PC-3 (cell line): Measurements from ENCODE around the gene TREML4. TPM values are rescaled to one million over a fixed set of nuclear protein-coding genes. Genes with fewer than 3 reads are reported as not detected.

Experiments used
- ATAC-seq: fragments of 200-7000 bp; cut with Tn5 transposase; 2 replicates; pipeline ENCODE4 v1.9.1; 2020; ENCODE audit warnings: mild to moderate bottlenecking, moderate library complexity
- BruUV-seq: library from RNA; stranded (reverse); fragments of 400-500 nt; replicated peaks from 2 replicates; lab custom pipeline; 2021; lab: Mats Ljungman, UMichigan
- CTCF ChIA-PET: fragments of 300-600 bp; sonication (Branson Sonifier 250); formaldehyde crosslinking; loops from one replicate; lab custom pipeline; 2022; ENCODE audit warnings: antibody characterized with exemption; lab: Charles Lee
- POLR2A ChIA-PET: fragments of 300-600 bp; sonication (Branson Sonifier 250); formaldehyde crosslinking; loops from one replicate; lab custom pipeline; 2022; ENCODE audit warnings: antibody characterized with exemption; ENCODE audit not compliant: unreplicated experiment; lab: Charles Lee
- DNase-seq: peaks from one replicate; pipeline ENCODE4 v3.0.0-alpha.2; 2015
- H2AFZ ChIP-seq: fragments of 300-600 bp; sonication (generic); 2 replicates; pipeline ENCODE4 v1.6.0; 2016; ENCODE audit warnings: antibody characterized with exemption, low read length
- H3F3A ChIP-seq: fragments of 300-600 bp; sonication (generic); one replicate; pipeline ENCODE4 v1.6.0; 2017; ENCODE audit warnings: antibody characterized with exemption, low read length, control low read depth, mild to moderate bottlenecking; ENCODE audit not compliant: unreplicated experiment
- H3K27ac ChIP-seq: fragments of 300-600 bp; sonication (generic); 2 replicates; pipeline ENCODE4 v1.5.1; 2016; ENCODE audit warnings: mild to moderate bottlenecking, low read length
- H3K27me3 ChIP-seq: fragments of 300-600 bp; sonication (generic); 2 replicates; pipeline ENCODE4 v1.6.1; 2016; ENCODE audit warnings: low read length, mixed read lengths
- H3K36me3 ChIP-seq: fragments of 300-600 bp; sonication (generic); 2 replicates; pipeline ENCODE4 v1.6.1; 2016; ENCODE audit warnings: low read depth, mixed run types, low read length, mixed read lengths
- H3K4me1 ChIP-seq: fragments of 300-600 bp; sonication (generic); 2 replicates; pipeline ENCODE4 v1.5.1; 2016; ENCODE audit warnings: low read length; ENCODE audit not compliant: insufficient read depth
- H3K4me2 ChIP-seq: fragments of 300-600 bp; sonication (generic); 2 replicates; pipeline ENCODE4 v1.6.0; 2016; ENCODE audit warnings: low read length
- H3K4me3 ChIP-seq: fragments of 300-600 bp; sonication (generic); 2 replicates; pipeline ENCODE4 v1.5.1; 2016; ENCODE audit warnings: mild to moderate bottlenecking, low read length, mixed read lengths
- H3K79me2 ChIP-seq: fragments of 300-600 bp; sonication (generic); 2 replicates; pipeline ENCODE4 v1.6.1; 2017; ENCODE audit warnings: low read length, mixed read lengths
- H3K9ac ChIP-seq: fragments of 300-600 bp; sonication (generic); 2 replicates; pipeline ENCODE4 v1.6.0; 2016; ENCODE audit warnings: mild to moderate bottlenecking, low read length
- H3K9me2 ChIP-seq: fragments of 300-600 bp; sonication (generic); replicated peaks from 2 replicates; pipeline ENCODE4 v1.6.1; 2016; ENCODE audit warnings: mixed run types, low read length, mixed read lengths
- H3K9me3 ChIP-seq: fragments of 300-600 bp; sonication (generic); 2 replicates; pipeline ENCODE4 v1.6.1; 2016; ENCODE audit warnings: low read length, mixed read lengths
- H4K20me1 ChIP-seq: fragments of 300-600 bp; sonication (generic); 2 replicates; pipeline ENCODE4 v1.6.1; 2016; ENCODE audit warnings: low read length, mixed read lengths
- CTCF ChIP-seq: fragments of 300-600 bp; sonication (generic); conservative IDR thresholded peaks from 2 replicates; pipeline ENCODE4 v1.5.1; 2017; ENCODE audit warnings: antibody characterized with exemption, low read depth, mild to moderate bottlenecking, low read length
- EZH2 ChIP-seq: fragments of 300-600 bp; sonication (generic); IDR thresholded peaks from one replicate; pipeline ENCODE4 v1.6.1; 2017; ENCODE audit warnings: antibody characterized with exemption, mild to moderate bottlenecking, low read length; ENCODE audit not compliant: unreplicated experiment
- EZH2phosphoT487 ChIP-seq: fragments of 300-600 bp; sonication (generic); IDR thresholded peaks from 2 replicates; pipeline ENCODE4 v1.6.1; 2018; ENCODE audit warnings: mild to moderate bottlenecking, antibody characterized with exemption, low read length, borderline replicate concordance
- intact Hi-C: fragments of 100-400 bp; cut with micrococcal nuclease; formaldehyde crosslinking; loops from 2 replicates; pipeline ENCODE4 v1.9.0; 2023
- total RNA-seq: library from RNA; depleted of rRNA; stranded (reverse); fragments of >200 nt; gene quantifications from 2 replicates; pipeline ENCODE4 v1.2.3, GENCODE V29; 2014

Gene TREML4
- total RNA-seq, 1 experiment from 2014 or later: not detected

GRCh38 chr6:41197234-41197633 is 30.9 kb upstream of the TREML4 start:
- BruUV-seq: no TSS peak

DNA sequence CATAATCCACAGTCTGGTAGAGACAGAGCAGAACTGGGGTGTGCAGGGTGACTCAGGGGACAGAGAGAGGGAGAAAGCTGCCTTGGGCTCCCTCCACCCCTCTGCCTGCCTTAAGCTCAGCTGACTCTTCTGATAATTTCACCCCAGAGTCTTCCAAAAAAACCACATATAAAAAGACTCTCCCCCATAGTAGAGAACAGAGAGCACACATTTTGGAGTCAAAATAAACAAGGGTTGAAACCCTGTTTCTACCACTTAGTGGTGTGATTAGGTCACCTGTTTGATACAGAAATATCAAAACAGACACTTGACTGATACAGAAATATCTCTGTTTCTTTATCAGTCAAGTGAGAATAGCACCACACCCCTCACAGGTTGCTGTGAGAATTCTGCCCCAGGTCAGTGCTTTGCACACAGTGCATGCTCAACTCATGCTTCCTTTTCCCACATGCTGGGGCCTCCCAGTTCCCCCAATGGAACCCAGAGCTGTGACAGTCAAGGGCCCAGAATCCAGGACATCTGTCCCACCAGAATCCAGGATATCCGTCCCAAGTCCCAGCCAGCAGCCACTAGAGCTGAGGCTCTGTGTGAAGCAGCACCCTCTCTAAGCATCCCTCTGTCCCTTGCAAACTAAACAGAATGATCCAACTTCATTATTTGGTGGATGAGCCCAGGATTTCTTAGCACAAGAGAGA is 28.4 kb upstream of the TREML4 start:
- Histone ChIP-seq H3K4me2 (no peak overlapping the region), H3K27ac (no peak overlapping the region), H3K9me2 (no peaks in the 10 kb centered on the region), H3K9ac (no peak overlapping the region), H3K36me3 (no peaks in the 10 kb centered on the region), H3F3A (no peaks in the 10 kb centered on the region), H2AFZ (no peak overlapping the region), H3K9me3 (no peaks in the 10 kb centered on the region), H3K27me3 (peaks cover 65% of the 10 kb centered on the region), H3K4me1 (no peaks in the 10 kb centered on the region), H3K4me3 (no peak overlapping the region), H3K79me2 (no peaks in the 10 kb centered on the region), H4K20me1 (no peaks in the 10 kb centered on the region)
- DNase-seq (no peak), ATAC-seq (no peak)
- ChIA-PET POLR2A (no interaction called here), CTCF (no interaction called here)
- no TSS peak for BruUV-seq
- intact Hi-C loops: no loop called here
- no peak for TF ChIP-seq EZH2phosphoT487
- TF ChIP-seq EZH2: no peak
- TF ChIP-seq CTCF: no peak

More at GRCh38 chr6:41197234-41197633, 30.9 kb upstream of the TREML4 start:
- Histone ChIP-seq H3K4me1 (no peaks in the 10 kb centered on the region), H3K4me2 (no peak overlapping the region), H3K9me2 (no peaks in the 10 kb centered on the region), H3K27ac (no peak overlapping the region), H3K36me3 (no peaks in the 10 kb centered on the region), H3K4me3 (no peak overlapping the region), H3K9ac (no peak overlapping the region), H2AFZ (no peak overlapping the region), H3K27me3 (peaks cover 67% of the 10 kb centered on the region), H3K9me3 (no peaks in the 10 kb centered on the region), H3F3A (no peaks in the 10 kb centered on the region), H4K20me1 (no peaks in the 10 kb centered on the region), H3K79me2 (no peaks in the 10 kb centered on the region)
- ChIA-PET POLR2A (no interaction called here), CTCF (no interaction called here)
- TF ChIP-seq EZH2 (no peak), CTCF (no peak), EZH2phosphoT487 (no peak)
- intact Hi-C loops: no loop called here
- no peak for DNase-seq
- no peak for ATAC-seq

GRCh38 chr6:41200296-41200900 is 27.8 kb upstream of the TREML4 start:
- H3K4me3 ChIP-seq: no peak overlapping the region
- H3F3A ChIP-seq: no peaks in the 10 kb centered on the region
- H2AFZ ChIP-seq: no peak overlapping the region
- no peaks in the 10 kb centered on the region for H3K36me3 ChIP-seq
- H3K9ac ChIP-seq: no peak overlapping the region
- no peaks in the 10 kb centered on the region for H3K9me3 ChIP-seq
- ChIA-PET CTCF (no interaction called here), POLR2A (no interaction called here)
- no peak overlapping the region for H3K27ac ChIP-seq
- BruUV-seq: no TSS peak
- H3K4me2 ChIP-seq: no peak overlapping the region
- no peak for TF ChIP-seq CTCF
- TF ChIP-seq EZH2phosphoT487: no peak
- no peak for TF ChIP-seq EZH2
- intact Hi-C loops: no loop called here
- DNase-seq: no peak
- no peaks in the 10 kb centered on the region for H4K20me1 ChIP-seq
- no peaks in the 10 kb centered on the region for H3K79me2 ChIP-seq
- H3K9me2 ChIP-seq: no peaks in the 10 kb centered on the region
- H3K27me3 ChIP-seq: peaks cover 65% of the 10 kb centered on the region
- H3K4me1 ChIP-seq: no peaks in the 10 kb centered on the region
- no peak for ATAC-seq
